Inflammatory macrophage (primary cell): ENCODE results near the gene NNAT.
A peak's percentile ranks its signal among the peaks of the same experiment; 100 is the strongest.
"Not testable (repeated sequence)": the region's sequence is repeated elsewhere in the genome, so short reads cannot be mapped to it uniquely, and the experiment has no call there.

ENCODE experiments used
- DNase-seq, 2 donors: peaks; one replicate each; pipeline ENCODE4 v3.0.0-alpha.2; 2020 to 2022

The NNAT gene

GRCh38 chr20:37524859-37525708, 4.0 kb downstream of the NNAT start:
- no peak for DNase-seq

GRCh38 chr20:37525810-37526209, 4.8 kb downstream of the NNAT start:
- no peak for DNase-seq

GRCh38 chr20:37526238-37526838, 5.3 kb downstream of the NNAT start:
- DNase-seq, result peak; percentile 21 to 39

DNA sequence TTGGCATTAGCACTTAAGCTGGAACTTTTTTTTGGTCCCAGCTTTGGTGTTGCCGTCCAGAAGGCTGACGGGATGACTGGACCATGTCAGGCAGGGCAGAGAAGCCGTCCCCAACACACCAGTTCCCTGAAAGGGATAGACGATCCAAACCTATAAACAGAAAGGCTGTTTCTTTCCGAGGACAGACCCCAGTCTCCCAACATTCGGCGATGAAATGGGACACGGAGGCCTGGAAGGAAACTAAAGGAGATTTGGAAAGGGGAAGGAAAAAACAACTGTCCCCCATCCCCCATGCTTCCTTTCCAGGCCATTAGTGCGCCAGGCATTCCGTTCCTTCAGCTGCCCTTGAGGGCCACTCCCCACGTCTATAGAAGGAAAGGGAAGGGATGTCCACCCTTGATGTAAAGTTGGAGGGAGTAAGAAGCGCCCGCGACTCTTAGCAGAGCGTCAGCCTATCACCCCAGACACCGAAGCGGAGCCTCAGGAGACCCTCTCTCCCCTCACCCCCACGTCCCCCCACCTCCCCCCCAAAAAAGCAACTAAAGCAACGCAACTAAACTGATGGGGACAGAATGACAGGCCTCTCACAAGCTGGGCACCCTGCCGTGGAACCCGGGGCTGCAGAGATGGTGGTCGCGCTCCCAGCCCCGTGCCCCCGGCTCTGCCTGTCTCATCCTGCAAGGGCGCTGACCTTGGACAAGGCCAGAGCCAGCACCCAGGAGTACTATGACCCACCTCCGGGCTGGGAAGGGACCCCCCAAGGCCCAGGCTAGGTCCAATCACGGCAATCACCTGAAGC, 6.0 kb downstream of the NNAT start:
- DNase-seq, result peak; percentile 45 to 51

- peak; percentile 87 to 92 for DNase-seq
These were observed 6.8 kb downstream of the NNAT start, which contains the start of gene BLCAP for GRCh38 chr20:37527638-37528445. TSS of gene BLCAP (minus strand) at chr20:37527876. CDS start at chr20:37519174, 8,702 bp downstream.

GRCh38 chr20:37528446-37529213, 7.6 kb downstream of the NNAT start:
- peak in 1 of 2 donors; percentile 21 for DNase-seq

DNA sequence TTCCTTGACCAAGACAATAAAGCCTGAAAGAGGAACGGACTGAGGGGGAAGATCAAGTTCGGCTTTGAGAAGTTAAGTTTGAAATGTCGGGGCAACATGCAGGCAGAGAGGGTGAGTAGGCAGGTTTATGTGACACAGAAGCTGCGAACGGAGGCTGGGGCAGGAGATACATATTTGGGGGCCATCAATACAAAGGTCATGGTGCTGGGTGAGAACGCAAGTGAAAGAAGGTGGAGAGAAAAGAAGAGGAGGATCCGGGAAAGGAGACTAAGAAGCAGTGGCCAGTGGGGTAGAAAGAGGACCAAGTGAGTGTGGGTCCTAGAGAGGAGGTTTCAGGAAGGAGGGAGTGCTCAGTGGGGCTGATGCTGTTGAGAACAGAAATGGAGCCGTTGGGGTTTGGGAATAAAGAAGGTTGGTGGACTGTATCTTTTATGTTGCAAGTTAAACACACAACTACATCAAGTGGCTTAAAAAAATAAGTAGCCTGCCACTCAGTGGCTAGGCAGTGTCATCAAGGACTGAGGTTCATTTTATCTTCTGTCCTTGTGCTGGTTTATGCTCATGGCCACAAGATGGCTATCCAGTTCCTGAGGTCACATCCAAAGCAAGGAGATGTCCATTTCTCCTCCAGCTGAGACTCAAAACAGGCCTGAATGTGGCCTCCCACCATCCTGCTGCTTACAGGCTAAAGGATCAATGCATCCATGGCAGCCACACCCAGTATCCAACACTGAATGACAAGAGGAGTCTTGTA, 8.3 kb downstream of the NNAT start:
- DNase-seq, result peak; percentile 15 to 28

DNA sequence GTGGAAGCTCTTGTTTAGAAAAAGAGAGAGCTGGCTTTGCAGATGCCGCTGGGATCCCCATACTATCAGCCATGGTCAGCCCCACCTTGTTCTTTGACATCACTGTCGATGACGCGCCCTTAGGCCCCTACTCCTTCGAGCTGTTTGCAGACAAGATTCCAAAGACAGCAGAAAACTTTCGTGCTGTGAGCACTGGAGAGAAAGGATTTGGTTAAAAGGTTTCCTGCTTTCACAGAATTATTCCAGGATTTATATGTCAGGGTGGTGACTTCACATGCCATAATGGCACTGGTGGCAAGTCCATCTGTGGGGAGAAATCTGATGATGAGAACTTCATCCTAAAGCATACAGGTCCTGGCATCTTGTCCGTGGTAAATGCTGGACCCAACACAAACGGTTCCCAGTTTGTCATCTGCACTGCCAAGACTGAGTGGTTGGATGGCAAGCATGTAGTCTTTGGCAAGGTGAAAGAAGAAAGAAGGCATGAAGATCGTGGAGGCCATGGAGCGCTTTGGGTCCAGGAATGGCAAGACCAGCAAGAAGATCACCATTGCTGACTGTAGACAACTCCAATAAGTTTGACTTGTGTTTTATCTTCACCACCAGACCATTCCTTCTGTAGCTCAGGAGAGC, 9.0 kb downstream of the NNAT start:
- DNase-seq, result no peak

DNA sequence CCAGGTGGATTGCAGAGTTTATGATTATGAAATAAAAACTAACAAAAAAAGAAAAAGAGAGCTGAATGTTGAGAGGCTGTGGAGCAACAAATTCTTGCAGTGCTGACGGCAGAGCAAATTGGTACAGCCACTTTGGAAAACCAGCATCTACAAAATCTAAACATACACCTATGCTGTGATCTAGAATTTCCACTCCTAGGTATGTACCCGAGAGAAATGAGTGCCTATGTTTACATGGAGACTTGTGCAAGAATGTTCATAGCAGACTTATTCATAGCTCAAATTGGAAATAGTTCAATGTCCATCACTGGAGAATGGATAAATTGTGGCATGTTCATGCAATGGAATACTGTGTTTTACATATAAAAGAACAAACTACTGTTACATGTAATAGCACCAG, 9.6 kb downstream of the NNAT start:
- no peak for DNase-seq

DNA sequence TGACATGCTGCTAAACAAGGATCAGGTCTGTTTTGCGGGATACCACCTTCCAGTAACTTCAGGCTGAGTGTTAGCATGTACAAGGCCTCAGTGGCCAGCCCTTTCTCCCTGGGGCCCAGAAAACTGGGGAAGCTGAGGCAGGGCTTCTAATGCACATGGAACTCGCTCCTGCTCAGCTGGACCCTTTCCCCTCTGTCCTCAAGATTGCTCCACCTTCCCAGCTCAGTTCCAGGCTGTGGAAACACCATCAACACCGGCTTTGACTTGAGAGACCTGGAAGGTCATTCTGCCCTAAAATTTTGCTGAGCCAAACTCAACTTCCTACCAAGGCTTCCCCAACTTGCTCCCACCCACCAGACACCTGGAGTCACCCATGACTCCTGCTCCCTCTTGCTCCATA, 10.8 kb downstream of the NNAT start:
- no peak for DNase-seq

GRCh38 chr20:37533154-37533715, 12.2 kb downstream of the NNAT start:
- DNase-seq, result no peak

DNA sequence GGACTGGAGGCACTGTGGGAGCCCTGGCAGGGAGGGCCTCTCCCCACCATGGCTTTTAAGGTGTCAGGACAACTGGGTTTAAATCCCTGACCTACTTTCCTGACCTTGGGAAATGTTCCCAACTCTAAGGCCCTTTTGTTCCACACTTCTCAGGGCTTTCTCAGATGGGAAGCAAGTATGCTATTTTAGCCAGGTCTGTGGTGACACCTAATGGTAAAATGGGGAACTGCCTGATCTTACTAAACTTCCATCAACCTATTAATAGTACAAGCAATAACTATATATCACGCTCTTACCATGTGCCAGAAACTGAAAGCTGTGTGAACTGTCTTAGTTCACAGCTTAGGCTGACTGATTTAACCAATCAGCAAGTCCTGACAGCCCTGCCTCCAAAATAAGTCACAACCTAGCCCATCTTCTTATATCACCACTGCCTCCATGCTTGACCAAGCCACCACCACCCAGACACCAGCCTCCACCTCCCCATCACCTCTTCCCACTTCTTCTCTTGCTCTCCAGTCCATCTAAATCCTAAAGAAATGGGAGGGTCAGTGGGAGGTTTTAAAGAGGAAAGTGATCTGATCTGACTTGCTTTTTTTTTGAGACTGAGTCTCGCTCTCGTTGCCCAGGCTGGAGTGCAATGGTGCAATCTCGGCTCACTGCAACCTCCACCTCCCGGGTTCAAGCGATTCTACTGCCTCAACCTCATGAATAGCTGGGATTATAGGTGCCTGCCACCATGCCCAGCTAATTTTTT, 13.5 kb downstream of the NNAT start:
- peak; percentile 91 to 95 for DNase-seq

DNA sequence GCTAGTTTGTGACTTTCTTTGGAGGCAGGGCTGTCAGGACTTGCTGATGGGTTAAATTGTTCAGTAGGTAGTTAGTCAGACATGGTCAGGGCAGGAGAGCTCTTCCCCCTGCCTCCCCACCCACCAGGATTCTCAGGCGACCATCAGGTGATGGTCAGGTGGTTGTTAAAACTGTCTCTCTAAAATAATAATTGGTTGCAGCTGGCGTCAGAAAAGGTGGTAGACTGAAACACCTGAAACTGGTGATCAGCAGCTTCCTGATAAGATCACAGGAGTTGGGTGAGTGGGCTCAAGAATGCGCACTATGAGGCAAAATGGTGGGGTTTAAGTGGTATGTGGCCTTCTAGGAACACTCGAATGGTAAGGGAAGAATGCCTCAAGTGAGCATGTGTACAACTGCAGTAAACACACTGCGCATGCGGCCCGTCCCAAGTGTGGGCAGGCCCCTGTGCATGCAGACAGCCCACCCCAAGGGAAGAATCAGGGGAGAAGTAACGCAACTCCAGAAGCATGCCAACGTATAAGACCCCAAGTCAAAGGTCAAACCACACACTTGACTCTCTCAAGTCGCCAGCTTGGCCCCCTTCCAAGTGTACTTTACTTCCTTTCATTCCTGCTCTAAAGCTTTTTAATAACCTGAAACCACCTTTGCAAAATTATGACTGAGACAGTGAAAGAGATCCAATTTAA, 14.5 kb downstream of the NNAT start:
- no peak for DNase-seq

GRCh38 chr20:37537505-37537904, 16.5 kb downstream of the NNAT start:
- DNase-seq, result no peak

DNA sequence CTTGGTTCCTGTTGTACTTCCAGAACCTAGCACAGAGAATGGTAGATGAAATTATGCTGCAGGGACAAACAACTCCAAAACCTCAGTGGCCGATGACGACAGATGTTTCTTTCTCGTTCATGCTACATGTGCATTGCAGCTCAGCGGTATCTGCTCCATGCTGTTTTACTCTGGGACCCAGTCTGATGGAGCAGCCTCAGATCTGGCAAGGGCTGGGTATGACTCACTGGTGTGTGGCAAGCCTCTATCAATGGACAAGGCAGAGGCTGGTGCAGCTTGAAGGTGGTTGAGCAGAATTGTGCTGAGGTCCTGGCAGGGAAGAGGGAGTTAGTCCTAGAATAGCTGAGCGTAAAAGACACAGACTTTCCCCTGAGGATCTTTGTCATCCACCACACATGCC, 17.0 kb downstream of the NNAT start:
- peak in 1 of 2 donors; percentile 31 for DNase-seq

- no peak for DNase-seq
These were observed 18.4 kb downstream of the NNAT start for GRCh38 chr20:37539424-37539823.

GRCh38 chr20:37540001-37540400, 19.0 kb downstream of the NNAT start:
- no peak for DNase-seq

DNA sequence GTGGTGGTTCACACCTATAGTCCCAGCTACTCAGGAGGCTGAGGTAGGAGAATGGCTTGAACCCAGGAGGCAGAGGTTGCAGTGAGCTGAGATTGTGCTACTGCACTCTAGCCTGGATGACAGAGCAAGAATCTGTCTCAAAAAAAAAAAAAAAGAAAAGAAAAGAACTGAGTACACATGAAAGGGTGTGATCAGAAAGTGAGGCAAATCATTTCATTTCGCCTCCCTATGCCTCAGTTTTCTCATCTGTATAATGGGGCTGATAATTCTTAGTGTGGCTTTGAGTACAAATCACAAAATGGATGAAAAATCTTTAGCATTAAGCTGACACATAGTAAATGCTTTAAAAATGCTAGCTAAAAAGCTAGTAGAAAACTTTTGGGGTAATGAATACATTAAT, 19.8 kb downstream of the NNAT start:
- not testable (repeated sequence) for DNase-seq

DNA sequence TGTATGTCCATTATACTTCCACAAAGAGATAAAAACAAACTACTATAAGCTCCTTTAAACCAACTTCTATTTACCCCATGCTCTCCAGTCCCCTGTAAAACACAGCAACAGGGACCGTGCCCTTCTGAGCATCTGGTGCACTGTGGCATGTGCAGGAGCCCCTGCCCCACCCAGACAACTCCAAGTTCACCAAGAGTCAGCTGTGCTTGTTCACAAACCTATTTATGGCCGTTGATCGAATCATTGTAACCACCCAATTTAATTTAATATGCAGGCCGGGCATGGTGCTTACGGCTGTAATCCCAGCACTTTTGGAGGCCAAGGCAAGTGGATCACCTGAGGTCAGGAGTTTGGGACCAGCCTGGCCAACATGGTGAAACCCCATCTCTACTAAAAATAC, 20.3 kb downstream of the NNAT start:
- DNase-seq, result no peak
